A204.1 (cell line): Measurements from ENCODE around the gene TNFSF15.

ENCODE experiments used
- FAIRE-seq: peaks from 2 replicates; lab custom pipeline; 2012; peaks lifted over from hg19 to GRCh38; lab: Jason Lieb, UNC

TNFSF15 gene

DNA sequence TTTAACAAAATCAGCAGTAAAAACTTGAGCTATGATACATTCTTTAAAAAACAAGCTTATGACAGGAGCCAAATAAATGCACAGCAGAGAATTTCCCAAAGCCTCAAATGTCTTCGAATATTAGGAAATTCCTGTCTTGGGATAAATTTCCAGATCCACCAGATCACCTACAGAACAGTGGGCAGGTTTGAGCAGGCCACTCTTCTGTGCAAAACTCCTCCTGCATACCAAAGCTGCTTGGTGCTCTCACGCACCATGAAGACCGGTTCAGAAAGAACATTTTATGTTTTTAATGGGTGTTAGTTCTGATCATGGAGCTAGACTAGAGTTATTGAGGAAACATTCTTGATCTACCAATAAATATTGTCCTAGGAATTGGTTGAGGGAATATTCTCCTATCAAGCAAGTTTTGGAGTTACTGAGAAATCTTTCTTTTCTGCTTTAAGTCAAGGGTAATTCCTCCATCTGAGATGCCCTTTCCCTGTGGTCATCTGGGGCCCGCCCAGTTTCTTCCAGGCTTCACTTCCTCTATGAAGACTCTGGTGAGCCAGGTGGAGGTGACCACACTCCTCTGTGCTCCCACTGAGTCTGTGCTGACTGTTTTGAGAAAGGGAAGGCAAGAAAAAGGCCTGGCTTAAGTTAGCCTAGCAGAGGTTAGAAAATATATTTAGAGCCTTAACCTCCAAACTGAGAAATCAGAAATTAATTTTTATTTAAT, 17.9 kb downstream of the TNFSF15 start:
- no peak for FAIRE-seq

DNA sequence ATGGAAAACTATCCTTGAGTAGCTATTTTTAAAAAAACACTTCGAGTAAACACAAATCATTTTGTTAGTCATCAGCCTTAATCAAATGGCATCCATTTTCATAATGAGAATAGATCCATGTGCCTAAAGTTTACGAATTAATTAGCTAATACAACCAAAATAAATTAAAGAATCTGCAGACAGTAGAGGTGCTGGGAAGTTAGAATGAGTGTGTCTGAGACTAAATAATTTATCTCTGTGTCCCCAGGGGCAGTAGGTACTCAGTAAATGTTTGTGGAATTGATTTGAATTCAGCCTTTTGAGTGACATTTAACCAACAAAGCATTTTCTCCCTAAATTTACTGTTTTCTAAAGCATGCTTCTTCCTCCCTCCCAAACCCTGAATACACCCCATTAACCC, 18.6 kb downstream of the TNFSF15 start:
- no peak for FAIRE-seq

DNA sequence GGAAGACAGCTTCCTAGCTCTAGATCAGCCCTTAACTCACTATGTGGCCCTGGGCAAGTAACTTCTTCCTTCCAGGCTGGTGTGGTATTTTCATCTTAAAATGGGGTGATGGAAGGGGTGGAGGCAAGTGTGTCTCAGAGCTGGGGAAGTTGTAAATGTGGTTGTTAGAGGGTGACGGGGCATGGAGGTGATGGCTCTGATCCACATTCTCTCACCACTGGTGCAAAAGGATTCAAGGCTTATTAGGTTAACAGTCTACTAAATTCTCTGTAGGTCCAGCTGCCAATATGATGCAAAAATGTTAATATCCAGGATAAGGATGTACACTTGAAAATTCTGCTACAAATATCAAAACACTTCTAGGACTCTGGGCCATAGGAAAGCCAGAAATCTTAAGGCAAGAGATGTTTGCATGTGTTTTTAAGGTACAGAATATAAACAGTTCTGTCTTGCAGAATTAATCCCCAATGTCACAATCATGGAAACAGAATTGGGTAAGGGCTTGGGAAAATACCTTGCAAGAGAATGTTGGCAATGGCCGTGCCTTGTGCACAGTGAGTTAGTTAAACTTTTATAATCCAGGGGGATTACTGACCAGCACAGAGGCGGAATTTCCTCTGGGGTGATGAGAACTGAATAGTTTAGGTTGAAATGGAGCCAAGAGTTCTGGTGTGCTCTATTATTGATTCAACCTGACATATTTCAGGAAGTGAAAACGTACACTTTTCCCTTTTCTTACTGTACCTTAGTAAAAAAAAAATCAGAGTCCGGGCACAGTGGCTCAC, 19.8 kb downstream of the TNFSF15 start:
- no peak for FAIRE-seq

DNA sequence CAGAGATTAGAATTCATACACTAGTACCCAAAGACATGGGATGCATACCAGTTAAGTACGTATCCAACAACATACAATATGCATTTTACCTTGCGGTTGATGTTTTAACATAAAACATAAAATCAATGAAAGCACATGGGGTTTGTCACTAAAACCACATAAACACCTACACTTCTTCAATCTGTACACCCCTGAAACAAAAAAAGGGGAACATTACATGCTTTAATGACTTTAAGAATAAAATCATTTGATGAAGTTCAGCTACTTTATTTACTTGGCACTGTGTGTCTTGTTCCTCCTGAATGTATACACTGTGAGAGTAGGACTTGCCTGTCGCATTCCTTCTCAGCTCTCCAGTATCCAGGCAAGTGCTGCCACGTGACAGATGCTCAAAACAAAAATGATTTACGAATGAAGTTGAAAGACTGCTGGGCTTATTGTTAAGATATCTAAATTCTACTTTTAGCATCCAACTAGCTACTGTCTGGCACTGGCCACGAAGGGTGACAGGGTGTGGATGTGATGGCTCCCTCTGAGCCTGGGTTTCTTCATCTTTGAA, 21.0 kb downstream of the TNFSF15 start:
- FAIRE-seq, result no peak

DNA sequence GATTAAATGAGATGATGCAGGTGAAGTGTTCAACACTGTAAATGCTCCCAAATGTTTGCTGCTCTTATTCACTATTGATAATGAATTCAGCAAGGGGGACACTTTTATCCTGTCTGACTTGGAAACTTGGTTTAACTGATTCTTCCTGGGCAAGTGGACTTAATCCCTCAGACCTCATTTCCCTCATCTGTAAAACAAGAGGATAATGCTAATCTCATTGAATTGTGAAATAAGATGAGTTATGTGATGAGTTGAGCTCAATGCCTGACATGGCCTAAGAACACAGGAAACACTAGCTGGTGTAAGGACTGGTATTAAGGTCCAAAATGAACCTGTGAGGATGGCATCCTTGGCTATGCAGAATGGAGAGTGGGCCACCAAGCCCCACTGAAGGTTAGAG, 23.3 kb downstream of the TNFSF15 start:
- no peak for FAIRE-seq

DNA sequence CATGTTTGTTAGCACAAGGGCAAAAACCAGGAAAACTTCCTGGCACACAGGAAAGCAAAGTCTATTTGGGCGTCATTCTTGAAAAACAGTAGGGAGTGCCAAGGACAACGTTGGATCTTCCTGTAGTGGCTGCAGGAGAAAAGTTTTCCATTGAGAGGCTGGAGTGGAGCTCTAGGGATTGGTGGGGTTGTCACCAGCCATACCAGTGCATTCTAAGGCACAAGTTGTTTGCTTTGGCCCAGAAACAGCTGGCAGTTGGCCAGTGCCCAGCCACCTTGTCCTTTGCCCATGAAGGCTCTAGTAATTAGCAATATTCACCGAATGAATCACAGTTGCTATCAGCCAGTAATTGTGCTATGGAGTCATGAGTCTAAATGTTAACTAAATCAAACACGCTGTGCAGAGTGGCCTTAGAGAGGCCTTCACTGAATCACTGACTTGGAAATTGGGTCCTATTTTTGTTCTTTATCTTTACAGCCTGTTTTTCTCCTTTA, 26.4 kb downstream of the TNFSF15 start:
- no peak for FAIRE-seq

DNA sequence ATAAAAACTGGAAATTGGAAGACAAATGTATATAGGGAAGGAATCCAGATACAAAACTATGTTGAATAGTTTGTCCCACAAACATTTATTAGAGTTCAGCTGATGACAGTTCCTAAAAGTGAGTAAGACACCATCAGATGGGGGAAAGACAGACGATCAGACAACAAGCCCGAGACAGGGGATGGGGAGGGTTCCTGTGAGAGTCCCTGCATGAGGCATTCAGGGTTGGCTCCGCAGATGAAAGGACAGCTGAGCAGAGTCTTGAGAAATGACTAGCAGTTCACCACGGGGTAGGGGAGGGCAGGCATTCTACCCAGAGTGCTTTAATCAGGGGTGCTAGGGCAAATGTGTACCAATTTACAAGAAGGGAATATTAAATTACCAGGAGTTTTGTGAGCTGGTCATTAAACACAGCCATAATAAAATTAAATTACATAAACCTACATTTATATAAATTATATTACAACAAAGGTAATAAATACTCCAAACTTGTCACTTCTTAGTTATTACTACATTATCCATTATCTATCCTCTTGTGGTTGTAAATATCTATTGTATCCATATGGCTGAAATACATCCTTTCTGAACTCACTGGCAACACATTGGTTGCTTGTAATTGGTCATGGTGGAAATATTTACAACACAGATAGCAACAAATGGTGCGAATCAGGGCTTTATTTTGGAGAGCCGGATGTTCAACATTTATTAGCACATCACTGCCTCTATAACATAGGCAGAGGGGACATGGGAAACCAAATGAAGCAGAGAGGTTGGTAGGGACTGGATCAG, 27.8 kb downstream of the TNFSF15 start:
- no peak for FAIRE-seq

DNA sequence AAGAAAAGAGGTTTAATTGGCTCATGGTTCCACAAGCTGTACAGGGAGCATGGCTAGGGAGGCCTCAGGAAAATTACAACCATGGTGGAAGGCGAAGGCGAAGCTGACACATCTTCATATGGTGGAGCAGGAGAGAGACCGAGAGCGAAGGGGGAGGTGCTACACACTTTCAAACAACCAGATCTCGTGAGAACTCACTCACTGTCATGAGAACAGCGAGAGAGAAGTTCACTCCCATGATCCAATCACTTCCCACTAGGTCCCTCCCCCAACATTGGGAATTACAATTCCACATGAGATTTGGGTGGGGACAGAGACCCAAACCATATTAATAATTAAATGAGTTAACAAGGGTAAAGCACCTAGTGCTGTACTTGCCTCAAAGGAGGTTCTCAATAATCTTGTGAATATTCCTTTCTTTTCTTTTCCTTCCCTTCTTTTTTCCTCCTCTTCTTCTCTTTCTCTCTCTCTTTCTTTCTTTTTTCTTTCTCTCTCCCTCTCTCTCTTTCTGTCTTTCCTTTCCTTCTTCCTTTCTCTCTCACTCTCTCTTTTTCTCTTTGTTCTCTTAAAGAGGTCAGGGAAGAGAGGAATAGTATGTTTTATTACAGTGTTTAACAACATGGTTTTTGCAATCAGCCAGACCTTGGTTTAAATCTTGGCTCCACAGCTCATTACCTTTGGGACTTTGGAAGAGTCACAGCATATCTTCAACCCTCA, 29.0 kb downstream of the TNFSF15 start:
- no peak for FAIRE-seq

DNA sequence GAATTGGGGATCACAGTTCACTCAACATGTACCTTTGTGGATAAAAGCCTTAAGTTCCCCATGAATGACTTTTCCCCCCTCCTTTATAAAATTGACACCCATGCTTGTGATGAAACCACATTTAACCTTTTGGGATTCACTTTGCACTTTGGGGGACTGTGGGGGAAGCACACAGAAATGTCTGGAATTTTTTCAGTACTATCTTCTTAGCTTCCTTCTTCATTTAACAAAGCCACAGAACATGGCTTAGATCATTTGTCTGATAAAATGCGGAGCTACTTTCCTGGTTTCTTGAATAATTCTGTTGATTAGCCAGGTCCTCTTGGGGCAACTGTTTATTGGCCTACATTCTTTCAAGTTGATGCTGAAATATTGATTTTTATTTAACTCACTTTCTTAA, 29.9 kb downstream of the TNFSF15 start:
- FAIRE-seq, result no peak

DNA sequence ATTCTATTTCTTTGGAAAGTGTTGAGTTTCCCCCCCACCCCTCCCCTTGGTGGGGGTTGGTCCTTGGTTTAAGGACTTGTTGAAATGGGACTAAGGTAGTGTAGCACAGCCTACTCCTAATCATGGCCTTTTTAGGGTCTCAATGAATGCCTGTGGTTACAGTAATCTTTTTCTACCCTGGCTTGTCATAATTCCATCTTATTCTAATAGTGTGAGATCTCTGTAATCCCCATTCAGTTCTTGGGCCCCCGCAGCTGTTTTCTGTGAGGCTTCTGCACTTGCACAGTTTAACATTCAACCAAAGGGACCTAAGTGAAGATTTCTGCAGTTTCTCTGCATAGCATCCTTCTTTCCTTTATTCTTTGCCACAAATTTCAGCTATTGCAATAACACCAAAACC, 30.7 kb downstream of the TNFSF15 start:
- no peak for FAIRE-seq

DNA sequence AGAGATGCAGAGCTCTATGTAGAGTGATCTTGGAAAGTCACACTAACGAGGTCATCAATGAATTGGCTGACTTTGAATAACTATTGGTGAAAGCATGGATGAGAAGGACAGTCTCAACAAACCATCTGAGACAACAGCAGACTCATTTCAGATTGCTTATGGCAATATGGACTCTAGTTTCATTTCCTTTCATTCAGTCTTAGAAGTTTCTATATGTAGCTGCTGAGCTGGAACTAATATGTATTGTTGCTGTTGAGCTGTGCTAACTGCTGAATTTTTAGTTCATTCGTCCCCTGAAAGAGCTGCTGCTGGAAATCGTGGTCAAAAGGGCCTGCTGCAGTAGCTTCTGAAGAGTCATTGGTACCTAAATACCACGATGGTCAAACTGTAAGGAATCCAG, 31.3 kb downstream of the TNFSF15 start:
- no peak for FAIRE-seq

DNA sequence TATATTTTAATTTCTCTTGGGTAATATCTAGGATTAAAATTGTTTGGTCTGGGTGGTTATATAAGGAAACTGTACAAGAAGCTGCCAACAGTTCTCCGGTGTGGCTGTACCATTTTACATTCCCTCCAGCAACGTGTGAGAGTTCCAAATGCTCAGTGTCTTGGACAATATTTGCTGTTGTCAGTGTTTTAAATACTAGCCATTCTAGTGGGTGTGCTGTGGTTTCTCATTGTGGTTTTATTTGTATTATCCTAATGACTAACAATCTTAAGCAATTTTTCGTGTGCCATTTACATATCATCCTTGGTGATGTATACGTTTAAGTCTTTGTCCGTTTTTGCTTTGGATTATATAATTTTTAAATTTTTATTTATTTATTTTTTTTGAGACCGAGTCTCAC, 34.0 kb downstream of the TNFSF15 start:
- no peak for FAIRE-seq

DNA sequence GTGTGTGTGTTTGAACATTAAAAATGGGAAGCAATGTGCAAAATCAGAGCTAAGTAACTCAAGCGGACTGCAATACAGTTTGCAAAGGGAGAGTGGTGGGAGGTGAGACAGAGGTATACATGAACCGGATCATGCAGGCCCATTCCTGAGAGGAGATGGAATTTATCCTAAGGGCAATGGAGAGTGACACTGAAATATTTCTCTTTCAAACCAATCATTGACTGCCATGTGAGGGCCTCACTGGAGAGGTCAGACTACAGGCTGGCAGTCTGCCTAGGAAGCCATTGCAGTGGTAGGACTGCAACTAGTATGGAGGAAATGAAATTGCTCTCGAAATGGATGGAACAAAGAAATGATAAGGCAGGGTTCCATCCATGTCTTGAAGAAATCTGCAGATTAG, 34.8 kb downstream of the TNFSF15 start:
- FAIRE-seq, result no peak

DNA sequence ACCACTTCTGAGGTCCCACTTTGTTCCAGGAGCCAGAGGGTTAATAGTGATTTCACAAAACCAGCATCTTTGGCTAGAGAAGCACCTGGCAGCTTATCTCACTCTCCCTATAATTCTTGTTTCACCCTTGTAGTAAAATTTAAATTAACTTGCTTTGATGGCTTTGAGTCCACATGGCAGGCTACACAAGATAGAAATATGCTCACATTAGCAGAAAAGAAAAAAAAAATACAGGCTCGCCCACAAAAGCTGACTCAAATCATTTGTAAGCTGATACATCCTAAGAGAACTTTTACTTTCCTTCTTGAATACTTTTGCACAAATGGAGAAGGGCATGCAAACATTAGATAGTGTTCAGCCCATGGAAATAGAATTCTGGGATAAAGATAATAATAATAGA, 36.2 kb downstream of the TNFSF15 start:
- FAIRE-seq, result no peak

DNA sequence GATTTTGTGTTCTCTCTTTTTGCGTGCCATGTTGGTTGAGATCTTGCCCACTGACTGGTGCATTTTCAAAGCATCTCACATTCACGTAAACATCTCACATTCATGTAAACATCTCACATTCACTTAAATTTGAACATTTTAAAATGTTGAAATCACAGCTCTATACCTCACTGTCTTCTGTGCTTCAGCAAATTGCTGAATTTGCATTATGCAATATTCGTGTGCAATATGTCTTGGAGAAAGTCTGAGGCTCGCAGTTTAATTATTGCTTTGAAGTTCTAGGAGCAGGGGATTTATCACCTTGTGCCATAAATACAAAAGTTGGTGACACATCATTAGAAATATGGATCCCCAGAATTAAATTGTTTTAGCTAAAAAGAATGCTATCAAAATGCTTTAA, 42.6 kb downstream of the TNFSF15 start:
- FAIRE-seq, result no peak

DNA sequence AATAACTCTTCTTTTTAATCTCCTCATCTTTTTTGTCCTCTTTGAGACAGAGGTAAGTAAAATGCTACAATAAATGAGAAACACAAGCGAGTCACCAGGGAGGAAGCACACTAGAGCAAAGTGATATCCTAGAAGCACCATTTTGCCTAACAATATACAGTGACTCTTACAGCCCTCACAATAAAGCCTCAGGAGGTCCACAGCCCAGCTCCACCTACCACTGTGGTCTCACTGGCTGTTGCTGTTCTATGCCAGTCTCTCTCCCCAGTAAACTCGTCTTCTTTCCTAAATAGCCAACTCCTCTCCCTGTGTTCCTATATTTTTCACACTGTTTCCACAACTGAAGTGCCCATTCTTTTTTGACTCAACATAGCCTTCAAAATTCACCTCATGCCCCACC, 44.3 kb downstream of the TNFSF15 start:
- FAIRE-seq, result no peak

DNA sequence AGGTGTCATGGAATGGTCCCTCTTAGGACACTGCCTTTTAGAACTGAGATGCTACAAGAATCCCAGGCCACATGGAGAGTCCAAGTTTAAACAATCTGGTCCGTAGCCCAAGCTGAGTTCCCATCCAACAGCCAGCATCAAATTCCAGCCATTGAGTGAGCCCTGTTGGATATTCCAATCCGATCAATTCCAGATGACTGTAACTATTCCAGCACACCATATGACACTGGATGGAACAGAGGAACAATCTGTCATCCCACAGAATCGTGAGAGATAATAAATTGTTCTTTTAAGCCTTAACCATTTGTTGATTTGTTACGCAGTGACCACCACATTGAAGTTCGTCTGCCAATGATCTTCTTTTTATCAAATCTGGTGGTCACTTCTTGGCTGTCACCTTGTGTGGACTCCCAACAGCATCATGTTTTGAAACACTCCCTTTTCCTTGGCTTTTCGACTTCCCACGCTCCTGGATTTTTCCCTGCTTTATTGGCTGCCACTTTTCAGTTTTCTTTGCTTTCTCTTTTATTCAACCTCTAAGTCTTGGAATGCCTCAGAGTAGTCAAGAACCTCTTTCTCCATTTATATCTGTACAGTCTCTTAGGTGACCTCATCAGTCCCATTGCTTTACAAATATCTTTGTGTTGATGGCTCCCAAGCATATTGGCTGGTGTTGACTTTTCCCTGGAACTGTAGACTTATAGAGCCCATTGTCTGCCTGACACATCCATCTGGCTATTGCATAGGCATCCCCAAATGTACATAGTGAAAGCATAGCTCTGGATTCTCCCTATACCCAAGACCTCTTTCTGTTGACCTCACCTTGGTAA, 46.1 kb downstream of the TNFSF15 start:
- FAIRE-seq, result no peak

DNA sequence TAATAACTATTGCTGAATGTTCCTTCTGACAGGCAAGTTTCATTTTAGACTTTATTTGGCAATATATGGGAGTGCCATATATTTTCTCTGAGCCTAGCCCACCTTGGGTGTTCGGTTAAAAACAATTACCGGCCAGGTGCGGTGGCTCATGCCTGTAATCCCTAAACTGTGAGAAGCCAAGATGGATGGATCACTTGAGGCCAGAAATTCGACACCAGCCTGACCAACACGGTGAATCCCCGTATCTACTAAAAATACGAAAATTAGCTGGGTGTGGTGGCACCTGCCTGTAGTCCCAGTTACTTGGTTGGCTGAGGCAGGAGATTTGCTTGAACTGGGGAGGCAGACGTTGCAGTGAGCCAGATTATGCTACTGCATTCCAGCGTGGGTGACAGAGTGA, 47.9 kb downstream of the TNFSF15 start:
- no peak for FAIRE-seq

DNA sequence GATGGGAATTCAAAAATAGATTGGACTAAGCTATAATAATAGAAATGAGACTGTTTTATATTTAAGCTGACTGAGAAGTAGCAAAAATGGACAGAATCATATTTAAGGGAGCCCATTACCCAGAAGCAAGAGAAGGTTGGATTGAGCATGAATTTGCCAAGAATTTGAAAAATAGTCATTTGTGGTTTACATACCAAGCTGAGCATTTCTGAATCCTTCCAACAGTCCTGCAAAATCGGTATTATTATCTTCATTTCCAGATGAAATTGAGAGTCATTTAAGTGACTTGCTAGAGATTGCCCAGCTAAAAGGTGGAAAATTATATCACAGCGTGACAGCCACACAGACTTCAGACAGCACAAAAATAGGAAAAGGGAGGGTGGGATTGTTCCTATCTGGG, 48.4 kb downstream of the TNFSF15 start:
- FAIRE-seq, result no peak

DNA sequence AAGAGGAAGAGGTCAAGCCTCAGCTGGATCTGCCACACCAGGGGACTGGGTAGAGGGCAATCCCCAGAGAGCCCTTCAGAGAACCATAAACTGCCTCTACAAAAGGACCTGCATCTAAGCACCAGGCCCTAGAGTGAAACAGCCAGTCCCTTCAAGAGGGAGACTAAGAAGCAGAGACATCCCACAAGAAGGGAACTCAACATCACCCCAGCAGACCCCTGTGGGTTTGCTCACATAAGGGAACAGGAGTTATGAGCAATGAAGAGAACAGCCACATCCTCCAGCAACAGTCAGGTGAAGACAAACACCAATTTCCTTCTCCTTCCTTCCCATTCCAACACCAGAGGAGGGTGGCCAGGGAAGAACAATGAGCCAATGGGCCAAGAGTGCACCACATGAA, 48.9 kb downstream of the TNFSF15 start:
- no peak for FAIRE-seq

DNA sequence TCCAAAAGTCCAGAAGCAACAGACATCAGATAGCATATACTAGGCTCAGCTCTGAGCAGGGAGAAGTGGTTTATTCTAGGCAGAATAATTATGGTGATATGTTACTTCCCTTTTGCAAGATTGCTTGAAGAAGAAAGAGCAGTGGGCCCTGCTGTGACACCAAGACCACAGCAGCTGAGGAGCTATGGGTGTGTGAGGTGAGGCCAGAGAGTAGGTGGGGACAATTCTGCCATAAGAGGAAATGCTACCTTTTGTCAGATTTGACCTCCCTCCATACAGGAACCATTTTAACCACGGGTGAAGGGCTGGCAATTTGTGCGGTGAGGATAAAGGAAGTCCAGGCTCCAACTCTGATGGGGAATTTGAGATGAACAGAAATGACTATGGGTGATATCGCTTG, 51.3 kb downstream of the TNFSF15 start:
- FAIRE-seq, result no peak
